K562 (cell line): ENCODE measurements around the gene AP4E1. TPM values are rescaled to one million over a fixed set of nuclear protein-coding genes. Genes with fewer than 3 reads are reported as not detected.

ENCODE experiments used
- HDAC2 ChIP-seq: fragments of 450-650 bp; IDR thresholded peaks from 2 replicates; pipeline ENCODE4 v1.6.1; 2016; ENCODE audit warnings: mild to moderate bottlenecking
- MGA ChIP-seq: fragments of 450-650 bp; IDR thresholded peaks from 2 replicates; pipeline ENCODE4 v1.6.1; 2016; ENCODE audit warnings: mild to moderate bottlenecking, moderate library complexity
- MNT ChIP-seq, 2 experiments: fragments of 450-650 bp; conservative IDR thresholded peaks; 2 replicates each; pipeline ENCODE4 v1.6.1; 2017; ENCODE audit warnings: mild to moderate bottlenecking in 2 of 2, moderate library complexity in 2 of 2
- NBN ChIP-seq: fragments of 450-650 bp; IDR thresholded peaks from 2 replicates; pipeline ENCODE4 v1.6.1; 2016; ENCODE audit warnings: low read depth, mild to moderate bottlenecking
- TCF7L2 ChIP-seq: fragments of 150-350 bp; IDR thresholded peaks from 2 replicates; pipeline ENCODE4 v1.6.1; 2016; ENCODE audit warnings: low read depth, mild to moderate bottlenecking, low read length, moderate library complexity
- polyA plus RNA-seq, 8 experiments: library from polyadenylated mRNA; depleted of rRNA in 4 of 8; stranded (reverse) in 5 of 8; unstranded in 3 of 8; fragments of >200 nt; fragmentation: Nextera tagmentation in 2 of 8; fragmentation: Illumina TruSeq in 1 of 8; extraction: Ambion mirVana in 2 of 8; extraction: Trizol in 1 of 8; gene quantifications; 2 replicates each; pipeline versions ENCODE4 v1.2.1 to v1.2.3, GENCODE V29; 2011 to 2014; ENCODE audit warnings: inconsistent platforms in 1 of 8, missing spikeins in 1 of 8
- total RNA-seq, 7 experiments: library from RNA; depleted of rRNA in 6 of 7; stranded (reverse); fragments of >200 nt in 6 of 7; fragmentation: Illumina TruSeq in 2 of 7; extraction: Trizol in 2 of 7; gene quantifications; 2 replicates each; pipeline versions ENCODE4 v1.2.1 to v1.2.3, GENCODE V29; 2011 to 2021; ENCODE audit warnings: low replicate concordance in 1 of 7
- TF ChIP-seq, protein P1 (sequence below): IDR thresholded peaks from 2 replicates; pipeline ENCODE4 v1.6.1; 2012; ENCODE audit warnings: low read depth, low read length, improper control_type of control experiment, borderline replicate concordance

AP4E1 gene
- total and polyA plus RNA-seq, 9 of the 15 experiments (the other 6 are each of a cell fraction or from before 2014, with no cell fraction given): 1.3 to 11.5 (median 4.4) TPM

- TF ChIP-seq MGA (0 out of 2 replicates have a peak, but pooled peaks have one; percentile 5), TCF7L2 (no peak), NBN (no peak), MNT (conservative IDR thresholded peaks at IDR 0.05) (no peak), HDAC2 (no peak)
- TF ChIP-seq, protein P1, sequence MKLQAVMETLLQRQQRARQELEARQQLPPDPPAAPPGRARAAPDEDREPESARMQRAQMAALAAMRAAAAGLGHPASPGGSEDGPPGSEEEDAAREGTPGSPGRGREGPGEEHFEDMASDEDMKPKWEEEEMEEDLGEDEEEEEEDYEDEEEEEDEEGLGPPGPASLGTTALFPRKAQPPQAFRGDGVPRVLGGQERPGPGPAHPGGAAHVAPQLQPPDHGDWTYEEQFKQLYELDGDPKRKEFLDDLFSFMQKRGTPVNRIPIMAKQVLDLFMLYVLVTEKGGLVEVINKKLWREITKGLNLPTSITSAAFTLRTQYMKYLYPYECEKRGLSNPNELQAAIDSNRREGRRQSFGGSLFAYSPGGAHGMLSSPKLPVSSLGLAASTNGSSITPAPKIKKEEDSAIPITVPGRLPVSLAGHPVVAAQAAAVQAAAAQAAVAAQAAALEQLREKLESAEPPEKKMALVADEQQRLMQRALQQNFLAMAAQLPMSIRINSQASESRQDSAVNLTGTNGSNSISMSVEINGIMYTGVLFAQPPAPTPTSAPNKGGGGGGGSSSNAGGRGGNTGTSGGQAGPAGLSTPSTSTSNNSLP: no peak
Observed at GRCh38 chr15:50879016-50879617, 29.4 kb upstream of the AP4E1 start (continued).
